Hepatocyte (in vitro differentiated cells): Measurements from ENCODE around the gene RPN2. TPM values are rescaled to one million over a fixed set of nuclear protein-coding genes. Genes with fewer than 3 reads are reported as not detected.
A peak's percentile ranks its signal among the peaks of the same experiment; 100 is the strongest.

ENCODE experiments used
- DNase-seq: peaks from one replicate; pipeline ENCODE4 v3.0.0-alpha.2; 2016; ENCODE audit warnings: low spot score
- H2AFZ ChIP-seq: fragments of 200-600 bp; sonication (generic); 2 replicates; pipeline ENCODE4 v1.6.0; 2016; ENCODE audit warnings: antibody characterized with exemption, mild to moderate bottlenecking
- H3K27ac ChIP-seq: fragments of 200-600 bp; sonication (generic); 2 replicates; pipeline ENCODE4 v1.5.1; 2016; ENCODE audit warnings: mild to moderate bottlenecking
- H3K27me3 ChIP-seq: fragments of 200-600 bp; sonication (generic); 2 replicates; pipeline ENCODE4 v1.6.1; 2016
- H3K36me3 ChIP-seq: fragments of 200-600 bp; sonication (generic); replicated peaks from 2 replicates; pipeline ENCODE4 v1.5.1; 2016; ENCODE audit warnings: low read depth; ENCODE audit not compliant: insufficient read depth
- H3K4me1 ChIP-seq: fragments of 200-600 bp; sonication (generic); 2 replicates; pipeline ENCODE4 v1.5.1; 2016; ENCODE audit warnings: mild to moderate bottlenecking, moderate library complexity; ENCODE audit not compliant: insufficient read depth
- H3K4me2 ChIP-seq: fragments of 200-600 bp; sonication (generic); 2 replicates; pipeline ENCODE4 v1.6.0; 2016
- H3K4me3 ChIP-seq: fragments of 200-600 bp; sonication (generic); 2 replicates; pipeline ENCODE4 v1.5.1; 2016; ENCODE audit warnings: mild to moderate bottlenecking
- H3K79me2 ChIP-seq: fragments of 200-600 bp; sonication (generic); 2 replicates; pipeline ENCODE4 v1.6.0; 2017; ENCODE audit warnings: mild to moderate bottlenecking
- H3K9me2 ChIP-seq: fragments of 200-600 bp; sonication (generic); replicated peaks from 2 replicates; pipeline ENCODE4 v1.6.0; 2017; ENCODE audit warnings: mild to moderate bottlenecking; ENCODE audit not compliant: insufficient read depth
- H3K9me3 ChIP-seq: fragments of 200-600 bp; sonication (generic); 2 replicates; pipeline ENCODE4 v1.5.1; 2016; ENCODE audit warnings: low read depth, mild to moderate bottlenecking
- H4K20me1 ChIP-seq: fragments of 200-600 bp; sonication (generic); 2 replicates; pipeline ENCODE4 v1.6.0; 2016; ENCODE audit warnings: mild to moderate bottlenecking; ENCODE audit not compliant: insufficient read depth, poor library complexity, severe bottlenecking
- CTCF ChIP-seq: fragments of 200-600 bp; sonication (generic); IDR thresholded peaks from 2 replicates; pipeline ENCODE4 v1.5.1; 2016; ENCODE audit warnings: antibody characterized with exemption, mild to moderate bottlenecking; ENCODE audit not compliant: poor library complexity
- EZH2 ChIP-seq: fragments of 200-600 bp; sonication (generic); IDR thresholded peaks from 2 replicates; pipeline ENCODE4 v1.6.1; 2016; ENCODE audit warnings: antibody characterized with exemption, mild to moderate bottlenecking, borderline replicate concordance
- EZH2phosphoT487 ChIP-seq: fragments of 200-600 bp; sonication (generic); IDR thresholded peaks from one replicate; pipeline ENCODE4 v1.6.1; 2018; ENCODE audit warnings: antibody characterized with exemption, mild to moderate bottlenecking, low read depth, moderate library complexity; ENCODE audit not compliant: unreplicated experiment, severe bottlenecking
- WGBS: methylation state at CpG from one replicate; pipeline ENCODE4 v1.1.6; 2016; ENCODE audit warnings: low lambda C conversion rate; ENCODE audit errors: missing lambda C conversion rate; 5-methylcytosine and 5-hydroxymethylcytosine counted together
- polyA plus RNA-seq: library from polyadenylated mRNA; unstranded; fragments of >200 nt; fragmentation: Nextera tagmentation; extraction: Ambion mirVana; gene quantifications from 2 replicates; pipeline ENCODE4 v1.2.1, GENCODE V29; 2016
- total RNA-seq: library from RNA; depleted of rRNA; stranded (reverse); fragments of >200 nt; gene quantifications from 2 replicates; pipeline ENCODE4 v1.2.3, GENCODE V29; 2014

RPN2 gene
- total and polyA plus RNA-seq, 2 experiments from 2014 or later, result 325 to 350 TPM

- 100% methylated on average over 3 of the region's 3 CpGs for WGBS
- H3K4me3 ChIP-seq, result no peak overlapping the region
Observed at GRCh38 chr20:37209193-37209592, 30.1 kb downstream of the RPN2 start.

GRCh38 chr20:37209661-37210314, 30.7 kb downstream of the RPN2 start:
- Histone ChIP-seq H3K9me2 (no peaks in the 10 kb centered on the region), H3K9me3 (no peaks in the 10 kb centered on the region), H3K27ac (no peak overlapping the region), H3K36me3 (no peaks in the 10 kb centered on the region), H2AFZ (no peak overlapping the region), H3K79me2 (no peaks in the 10 kb centered on the region), H3K27me3 (no peaks in the 10 kb centered on the region), H4K20me1 (no peaks in the 10 kb centered on the region), H3K4me1 (peaks cover 5% of the 10 kb centered on the region), H3K4me2 (no peak overlapping the region), H3K4me3 (no peak overlapping the region)
- 79% methylated on average over 6 of the region's 6 CpGs for WGBS
- no peak for TF ChIP-seq EZH2phosphoT487
- TF ChIP-seq CTCF, result no peak
- no peak for TF ChIP-seq EZH2
- peak; percentile 19 for DNase-seq

More at GRCh38 chr20:37209193-37209592, 30.1 kb downstream of the RPN2 start:
- Histone ChIP-seq H4K20me1 (no peaks in the 10 kb centered on the region), H3K79me2 (no peaks in the 10 kb centered on the region), H3K4me1 (peaks cover 5% of the 10 kb centered on the region), H3K27me3 (no peaks in the 10 kb centered on the region), H3K4me2 (no peak overlapping the region), H3K9me2 (no peaks in the 10 kb centered on the region), H3K36me3 (no peaks in the 10 kb centered on the region), H3K9me3 (no peaks in the 10 kb centered on the region), H3K27ac (no peak overlapping the region), H2AFZ (no peak overlapping the region)
- no peak for DNase-seq
- TF ChIP-seq CTCF, result no peak
- TF ChIP-seq EZH2phosphoT487, result no peak
- no peak for TF ChIP-seq EZH2

- no peak for DNase-seq
- Histone ChIP-seq H3K27me3 (no peaks in the 10 kb centered on the region), H4K20me1 (no peaks in the 10 kb centered on the region), H3K79me2 (peaks cover 5% of the 10 kb centered on the region), H3K9me3 (no peaks in the 10 kb centered on the region), H3K36me3 (no peaks in the 10 kb centered on the region), H3K4me2 (no peak overlapping the region), H3K9me2 (no peaks in the 10 kb centered on the region), H3K4me3 (no peak overlapping the region), H3K4me1 (no peaks in the 10 kb centered on the region), H2AFZ (no peak overlapping the region), H3K27ac (no peak overlapping the region)
- TF ChIP-seq EZH2phosphoT487 (no peak), EZH2 (no peak), CTCF (no peak)
- 98% methylated on average over 4 of the region's 4 CpGs for WGBS
Observed at GRCh38 chr20:37218441-37218840, 39.3 kb downstream of the RPN2 start.
